HepG2 (cell line): ENCODE measurements around the gene GPR152. TPM values are rescaled to one million over a fixed set of nuclear protein-coding genes. Genes with fewer than 3 reads are reported as not detected.
A peak's percentile ranks its signal among the peaks of the same experiment; 100 is the strongest.

Experiments
- CAMTA2 ChIP-seq: sonication (generic); formaldehyde crosslinking; IDR thresholded peaks from 2 replicates; pipeline ENCODE4 v1.4.0; 2020; ENCODE audit warnings: mild to moderate bottlenecking, missing genetic modification reagents, borderline replicate concordance
- GLI4 ChIP-seq: sonication (generic); formaldehyde crosslinking; IDR thresholded peaks from 2 replicates; pipeline ENCODE4 v1.5.1; 2020; ENCODE audit warnings: missing genetic modification reagents, mild to moderate bottlenecking, moderate library complexity, borderline replicate concordance
- KAT2B ChIP-seq: fragments of 150-350 bp; IDR thresholded peaks from 2 replicates; pipeline ENCODE4 v1.6.1; 2014; ENCODE audit warnings: low read depth, low read length, borderline replicate concordance
- KAT7 ChIP-seq: IDR thresholded peaks from 2 replicates; pipeline ENCODE4 v1.6.1; 2018; ENCODE audit warnings: borderline replicate concordance, missing compliant biosample characterization
- KLF13 ChIP-seq: sonication (generic); formaldehyde crosslinking; IDR thresholded peaks from 2 replicates; pipeline ENCODE4 v1.4.0; 2020; ENCODE audit warnings: mild to moderate bottlenecking, missing genetic modification reagents
- MEIS1 ChIP-seq: sonication (generic); formaldehyde crosslinking; IDR thresholded peaks from 2 replicates; pipeline ENCODE4 v1.9.0; 2021; ENCODE audit warnings: mild to moderate bottlenecking, missing genetic modification reagents, moderate library complexity, borderline replicate concordance
- MXD3 ChIP-seq: IDR thresholded peaks from 2 replicates; pipeline ENCODE4 v1.6.1; 2016; ENCODE audit warnings: mild to moderate bottlenecking, missing biosample characterization, missing genetic modification reagents
- POLR2AphosphoS5 ChIP-seq: IDR thresholded peaks from 2 replicates; pipeline ENCODE4 v1.6.1; 2012; ENCODE audit warnings: low read depth, low read length
- SATB2 ChIP-seq: sonication (generic); formaldehyde crosslinking; IDR thresholded peaks from 2 replicates; pipeline ENCODE4 v1.5.0; 2020; ENCODE audit warnings: missing genetic modification reagents
- ZHX1 ChIP-seq: sonication (generic); formaldehyde crosslinking; IDR thresholded peaks from 2 replicates; pipeline ENCODE4 v1.8.1; 2022; ENCODE audit warnings: low read depth, mild to moderate bottlenecking, missing genetic modification reagents
- ZNF12 ChIP-seq: sonication (generic); formaldehyde crosslinking; IDR thresholded peaks from 2 replicates; pipeline ENCODE4 v1.5.0; 2020; ENCODE audit warnings: missing genetic modification reagents
- ZNF232 ChIP-seq: sonication (generic); formaldehyde crosslinking; IDR thresholded peaks from 2 replicates; pipeline ENCODE4 v1.4.0; 2020; ENCODE audit warnings: missing genetic modification reagents, borderline replicate concordance
- ZNF253 ChIP-seq: sonication (generic); formaldehyde crosslinking; IDR thresholded peaks from 2 replicates; pipeline ENCODE4 v1.8.0; 2022; ENCODE audit warnings: mild to moderate bottlenecking, missing genetic modification reagents, borderline replicate concordance
- ZNF296 ChIP-seq: sonication (generic); formaldehyde crosslinking; conservative IDR thresholded peaks from 2 replicates; pipeline ENCODE4 v1.5.0; 2020; ENCODE audit warnings: mild to moderate bottlenecking, missing genetic modification reagents
- ZNF3 ChIP-seq: IDR thresholded peaks from 2 replicates; pipeline ENCODE4 v1.7.0; 2017; ENCODE audit warnings: inconsistent platforms
- ZNF543 ChIP-seq: sonication (generic); formaldehyde crosslinking; IDR thresholded peaks from 2 replicates; pipeline ENCODE4 v1.4.0; 2020; ENCODE audit warnings: mild to moderate bottlenecking, missing genetic modification reagents
- ZNF644 ChIP-seq: IDR thresholded peaks from 2 replicates; pipeline ENCODE4 v1.6.1; 2016; ENCODE audit warnings: low read depth
- ZNF7 ChIP-seq: IDR thresholded peaks from 2 replicates; pipeline ENCODE4 v1.6.1; 2016; ENCODE audit warnings: missing biosample characterization, missing genetic modification reagents
- ZNF773 ChIP-seq: sonication (generic); formaldehyde crosslinking; IDR thresholded peaks from 2 replicates; pipeline ENCODE4 v1.4.0; 2020; ENCODE audit warnings: missing genetic modification reagents, borderline replicate concordance
- ZNF792 ChIP-seq: IDR thresholded peaks from 2 replicates; pipeline ENCODE4 v1.6.1; 2016
- ZXDC ChIP-seq: sonication (generic); formaldehyde crosslinking; IDR thresholded peaks from 2 replicates; pipeline ENCODE4 v1.5.0; 2020; ENCODE audit warnings: mild to moderate bottlenecking, missing genetic modification reagents
- polyA plus RNA-seq, 8 experiments: library from polyadenylated mRNA; depleted of rRNA in 3 of 8; stranded (reverse) in 7 of 8; unstranded in 1 of 8; fragments of >200 nt; fragmentation: Illumina TruSeq in 4 of 8; extraction: Trizol in 4 of 8; gene quantifications; 2 replicates each; pipeline versions ENCODE4 v1.2.1 to v1.2.3, GENCODE V29; 2011 to 2016; ENCODE audit warnings: low read depth in 4 of 8, missing spikeins in 1 of 8, mixed read lengths in 1 of 8; ENCODE audit not compliant: insufficient read depth in 1 of 8
- total RNA-seq, 5 experiments: library from RNA; depleted of rRNA; stranded (reverse); fragments of >200 nt; fragmentation: Illumina TruSeq; extraction: Trizol; gene quantifications; 2 replicates each; pipeline ENCODE4 v1.2.3, GENCODE V29; 2016; ENCODE audit warnings: low read depth in 1 of 5
- TF ChIP-seq, protein P1 (sequence below): sonication (generic); formaldehyde crosslinking; IDR thresholded peaks from 2 replicates; pipeline ENCODE4 v1.4.0; 2020; ENCODE audit warnings: low read depth, mild to moderate bottlenecking, missing genetic modification reagents

The GPR152 gene
- total and polyA plus RNA-seq, 2 of the 13 experiments (the other 11 are each of a cell fraction or from before 2014, with no cell fraction given): not detected

GRCh38 chr11:67482827-67483798 is 30.6 kb upstream of the GPR152 start, which contains the start of gene AIP (continued):
- TF ChIP-seq GLI4 (CRISPR knock-in tag) (peak; percentile 92; the same call in 1 of the 2 replicates), KAT2B (no peak), ZNF253 (CRISPR knock-in tag) (peak; percentile 98), KLF13 (peak; percentile 97), ZNF7 (CRISPR knock-in tag) (0 out of 2 replicates have a peak, but pooled peaks have one; percentile 51), ZNF12 (CRISPR knock-in tag) (peak; percentile 70), ZNF543 (CRISPR knock-in tag) (peak; percentile 98), KAT7 (CRISPR knock-in tag) (peak; percentile 68; the same call in 1 of the 2 replicates), ZHX1 (peak; percentile 93), MXD3 (CRISPR knock-in tag) (peak; percentile 97), ZNF792 (CRISPR knock-in tag) (peak; percentile 96), CAMTA2 (CRISPR knock-in tag) (peak; percentile 75; the same call in 1 of the 2 replicates), ZNF296 (CRISPR knock-in tag) (no peak), ZNF3 (CRISPR knock-in tag) (0 out of 2 replicates have a peak, but pooled peaks have one; percentile 35), ZNF232 (peak; percentile 91), ZXDC (CRISPR knock-in tag) (no peak), POLR2AphosphoS5 (no peak; the same call in none of the 2 replicates), ZNF773 (peak; percentile 93), ZNF644 (peak; percentile 50; the same call in 1 of the 2 replicates), SATB2 (CRISPR knock-in tag) (peak; percentile 95), MEIS1 (CRISPR knock-in tag) (peak; percentile 95)
- TF ChIP-seq, protein P1, sequence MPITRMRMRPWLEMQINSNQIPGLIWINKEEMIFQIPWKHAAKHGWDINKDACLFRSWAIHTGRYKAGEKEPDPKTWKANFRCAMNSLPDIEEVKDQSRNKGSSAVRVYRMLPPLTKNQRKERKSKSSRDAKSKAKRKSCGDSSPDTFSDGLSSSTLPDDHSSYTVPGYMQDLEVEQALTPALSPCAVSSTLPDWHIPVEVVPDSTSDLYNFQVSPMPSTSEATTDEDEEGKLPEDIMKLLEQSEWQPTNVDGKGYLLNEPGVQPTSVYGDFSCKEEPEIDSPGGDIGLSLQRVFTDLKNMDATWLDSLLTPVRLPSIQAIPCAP (CRISPR knock-in tag): peak; percentile 94; the same call in 1 of the 2 replicates
